ES-I3 (cell line): ENCODE data around the gene TSACC.
A peak's percentile ranks its signal among the peaks of the same experiment; 100 is the strongest.

Experiments used
- H3K36me3 ChIP-seq: 2 replicates; pipeline ENCODE4 v1.6.1; 2013; ENCODE audit warnings: mild to moderate bottlenecking, low read length, control low read depth, moderate library complexity; ENCODE audit not compliant: insufficient read depth
- H3K4me1 ChIP-seq: 2 replicates; pipeline ENCODE4 v1.6.1; 2013; ENCODE audit warnings: mild to moderate bottlenecking, control low read depth, low read length; ENCODE audit not compliant: insufficient read depth
- H3K9ac ChIP-seq: 2 replicates; pipeline ENCODE4 v1.6.1; 2013; ENCODE audit warnings: low read depth, mild to moderate bottlenecking, low read length, moderate library complexity
- H3K9me3 ChIP-seq: 2 replicates; pipeline ENCODE4 v1.6.1; 2013; ENCODE audit warnings: mild to moderate bottlenecking, low read length, moderate library complexity; ENCODE audit not compliant: control insufficient read depth, insufficient read depth

TSACC gene

GRCh38 chr1:156338180-156338976, at the start of gene TSACC, which contains the start of gene CCT3:
Gene TSACC (plus strand): TSS chr1:156338526. CDS start chr1:156339758, 1,232 bp downstream.
Gene CCT3 (minus strand): TSS chr1:156338292. CDS start chr1:156338184, 108 bp downstream.
- Histone ChIP-seq H3K9ac (peak within 1 kb of the TSS; percentile 88), H3K9me3 (no peaks in the 10 kb centered on the region), H3K4me1 (peaks cover 5% of the 10 kb centered on the region), H3K36me3 (peaks cover 18% of the 10 kb centered on the region)

- H3K9me3 ChIP-seq, result no peaks in the 10 kb centered on the region
- no peak overlapping the region for H3K9ac ChIP-seq
- H3K4me1 ChIP-seq, result 0 out of 2 replicates have a peak, but pooled peaks cover 1% of the 10 kb centered on the region
- H3K36me3 ChIP-seq, result no peaks in the 10 kb centered on the region; the same call in 1 of the 2 replicates
Measured at GRCh38 chr1:156289857-156290256, 48.5 kb upstream of the TSACC start.

GRCh38 chr1:156291226-156292061, 46.9 kb upstream of the TSACC start:
- Histone ChIP-seq H3K9me3 (no peaks in the 10 kb centered on the region), H3K9ac (peak overlapping the region; percentile 63), H3K4me1 (0 out of 2 replicates have a peak, but pooled peaks cover 4% of the 10 kb centered on the region), H3K36me3 (no peaks in the 10 kb centered on the region; the same call in 1 of the 2 replicates)

GRCh38 chr1:156293098-156293434, 45.3 kb upstream of the TSACC start:
- Histone ChIP-seq H3K4me1 (0 out of 2 replicates have a peak, but pooled peaks cover 4% of the 10 kb centered on the region), H3K36me3 (no peaks in the 10 kb centered on the region; the same call in 1 of the 2 replicates), H3K9me3 (no peaks in the 10 kb centered on the region), H3K9ac (no peak overlapping the region)

- Histone ChIP-seq H3K36me3 (no peaks in the 10 kb centered on the region; the same call in 1 of the 2 replicates), H3K9ac (no peak overlapping the region)
Measured at GRCh38 chr1:156293895-156294294, 44.4 kb upstream of the TSACC start.

GRCh38 chr1:156295391-156295947, 42.9 kb upstream of the TSACC start, which contains the start of gene GLMP:
Gene GLMP (minus strand): TSS chr1:156295679. CDS start chr1:156295645, 34 bp downstream.
- Histone ChIP-seq H3K9ac (peak within 1 kb of the TSS; percentile 95), H3K36me3 (no peaks in the 10 kb centered on the region; the same call in 1 of the 2 replicates), H3K4me1 (0 out of 2 replicates have a peak, but pooled peaks cover 4% of the 10 kb centered on the region), H3K9me3 (no peaks in the 10 kb centered on the region)

More at GRCh38 chr1:156293895-156294294, 44.4 kb upstream of the TSACC start:
- Histone ChIP-seq H3K9me3 (no peaks in the 10 kb centered on the region), H3K4me1 (0 out of 2 replicates have a peak, but pooled peaks cover 4% of the 10 kb centered on the region)

GRCh38 chr1:156298852-156299357, 39.4 kb upstream of the TSACC start, which contains the start of gene VHLL:
Gene VHLL (minus strand): TSS chr1:156299307. CDS start chr1:156299189, 118 bp downstream.
- Histone ChIP-seq H3K36me3 (no peaks in the 10 kb centered on the region; the same call in 1 of the 2 replicates), H3K9me3 (no peaks in the 10 kb centered on the region), H3K9ac (no peak within 1 kb of the TSS), H3K4me1 (0 out of 2 replicates have a peak, but pooled peaks cover 4% of the 10 kb centered on the region)

- no peak overlapping the region for H3K9ac ChIP-seq
- H3K36me3 ChIP-seq, result peaks cover 14% of the 10 kb centered on the region
- H3K4me1 ChIP-seq, result no peaks in the 10 kb centered on the region
- H3K9me3 ChIP-seq, result no peaks in the 10 kb centered on the region
Measured at GRCh38 chr1:156303241-156303640, 35.1 kb upstream of the TSACC start.

- Histone ChIP-seq H3K9me3 (no peaks in the 10 kb centered on the region), H3K36me3 (peaks cover 24% of the 10 kb centered on the region), H3K4me1 (no peaks in the 10 kb centered on the region), H3K9ac (no peak overlapping the region)
Measured at GRCh38 chr1:156305215-156305614, 33.1 kb upstream of the TSACC start.

GRCh38 chr1:156308078-156308477, 30.2 kb upstream of the TSACC start:
- Histone ChIP-seq H3K9me3 (no peaks in the 10 kb centered on the region), H3K4me1 (no peaks in the 10 kb centered on the region), H3K9ac (no peak overlapping the region), H3K36me3 (peaks cover 41% of the 10 kb centered on the region)

GRCh38 chr1:156310962-156311361, 27.4 kb upstream of the TSACC start:
- no peak overlapping the region for H3K9ac ChIP-seq
- no peaks in the 10 kb centered on the region for H3K9me3 ChIP-seq
- peaks cover 55% of the 10 kb centered on the region for H3K36me3 ChIP-seq

GRCh38 chr1:156316909-156317308, 21.4 kb upstream of the TSACC start:
- H3K9me3 ChIP-seq, result no peaks in the 10 kb centered on the region
- H3K9ac ChIP-seq, result no peak overlapping the region
- no peaks in the 10 kb centered on the region for H3K4me1 ChIP-seq
- peaks cover 68% of the 10 kb centered on the region for H3K36me3 ChIP-seq

More at GRCh38 chr1:156310962-156311361, 27.4 kb upstream of the TSACC start:
- no peaks in the 10 kb centered on the region for H3K4me1 ChIP-seq

- Histone ChIP-seq H3K9me3 (no peaks in the 10 kb centered on the region), H3K4me1 (no peaks in the 10 kb centered on the region), H3K9ac (no peak overlapping the region), H3K36me3 (peaks cover 62% of the 10 kb centered on the region)
Measured at GRCh38 chr1:156319664-156320063, 18.7 kb upstream of the TSACC start.

- H3K9me3 ChIP-seq, result no peaks in the 10 kb centered on the region
- no peaks in the 10 kb centered on the region for H3K4me1 ChIP-seq
- H3K9ac ChIP-seq, result no peak overlapping the region
- H3K36me3 ChIP-seq, result peaks cover 65% of the 10 kb centered on the region
Measured at GRCh38 chr1:156320560-156320959, 17.8 kb upstream of the TSACC start.
